H9 (cell line): Measurements from ENCODE around the gene ZNF33A. TPM values are rescaled to one million over a fixed set of nuclear protein-coding genes. Genes with fewer than 3 reads are reported as not detected.

Experiments used
- DNase-seq: peaks from one replicate; pipeline ENCODE4 v3.0.0-alpha.2; 2017
- H2AFZ ChIP-seq: one replicate; pipeline ENCODE4 v1.6.1; 2013; ENCODE audit warnings: mild to moderate bottlenecking, low read length, control low read depth, moderate library complexity
- H2AK5ac ChIP-seq: 2 replicates; pipeline ENCODE4 v1.6.1; 2013; ENCODE audit warnings: low read length, control low read depth, mixed read lengths; ENCODE audit not compliant: insufficient read length
- H2BK120ac ChIP-seq: one replicate; pipeline ENCODE4 v1.6.1; 2013; ENCODE audit warnings: low read depth, mild to moderate bottlenecking, low read length, control low read depth, inconsistent platforms; ENCODE audit not compliant: poor library complexity, severe bottlenecking
- H2BK12ac ChIP-seq: 2 replicates; pipeline ENCODE4 v1.6.1; 2013; ENCODE audit warnings: low read length, control low read depth, mixed read lengths, low read depth; ENCODE audit not compliant: insufficient read length
- H2BK15ac ChIP-seq: 2 replicates; pipeline ENCODE4 v1.6.1; 2013; ENCODE audit warnings: low read depth, low read length, control low read depth
- H2BK20ac ChIP-seq: one replicate; pipeline ENCODE4 v1.6.1; 2013; ENCODE audit warnings: low read depth, mild to moderate bottlenecking, low read length, control low read depth, inconsistent platforms; ENCODE audit not compliant: poor library complexity, severe bottlenecking
- H2BK5ac ChIP-seq: 2 replicates; pipeline ENCODE4 v1.6.1; 2013; ENCODE audit warnings: low read length, control low read depth, mixed read lengths; ENCODE audit not compliant: insufficient read length
- H3K14ac ChIP-seq: 2 replicates; pipeline ENCODE4 v1.6.1; 2013; ENCODE audit warnings: low read length, control low read depth; ENCODE audit not compliant: insufficient read depth
- H3K18ac ChIP-seq: 2 replicates; pipeline ENCODE4 v1.6.1; 2013; ENCODE audit warnings: low read depth, mild to moderate bottlenecking, mixed read lengths, low read length, control low read depth; ENCODE audit not compliant: insufficient read length
- H3K23ac ChIP-seq: 2 replicates; pipeline ENCODE4 v1.6.1; 2013; ENCODE audit warnings: low read length, control low read depth, mixed read lengths, low read depth; ENCODE audit not compliant: insufficient read length
- H3K23me2 ChIP-seq: 2 replicates; pipeline ENCODE4 v1.6.1; 2013; ENCODE audit warnings: low read depth, mild to moderate bottlenecking, mixed read lengths, low read length, control low read depth; ENCODE audit not compliant: insufficient read length, poor library complexity, severe bottlenecking
- H3K27ac ChIP-seq: 2 replicates; pipeline ENCODE4 v1.5.1; 2013; ENCODE audit warnings: low read length, control low read depth, mixed read lengths, low read depth; ENCODE audit not compliant: insufficient read length
- H3K27me3 ChIP-seq: 2 replicates; pipeline ENCODE4 v1.6.1; 2013; ENCODE audit warnings: low read length, control low read depth, inconsistent platforms; ENCODE audit not compliant: insufficient read depth
- H3K4ac ChIP-seq: 2 replicates; pipeline ENCODE4 v1.6.1; 2013; ENCODE audit warnings: low read depth, mild to moderate bottlenecking, control low read depth, inconsistent platforms, low read length, moderate library complexity
- H3K4me1 ChIP-seq: 2 replicates; pipeline ENCODE4 v1.6.1; 2013; ENCODE audit warnings: low read length, control low read depth, inconsistent platforms; ENCODE audit not compliant: insufficient read depth
- H3K4me2 ChIP-seq: 2 replicates; pipeline ENCODE4 v1.6.1; 2013; ENCODE audit warnings: low read length, control low read depth, mixed read lengths; ENCODE audit not compliant: insufficient read length, insufficient read depth
- H3K56ac ChIP-seq: 2 replicates; pipeline ENCODE4 v1.6.1; 2013; ENCODE audit warnings: low read depth, mild to moderate bottlenecking, mixed read lengths, low read length, control low read depth; ENCODE audit not compliant: insufficient read length
- H3K79me1 ChIP-seq: 2 replicates; pipeline ENCODE4 v1.6.1; 2013; ENCODE audit warnings: low read depth, mild to moderate bottlenecking, moderate library complexity, low read length, control low read depth, inconsistent platforms; ENCODE audit not compliant: insufficient read depth, poor library complexity, severe bottlenecking
- H3K79me2 ChIP-seq: 2 replicates; pipeline ENCODE4 v1.6.1; 2013; ENCODE audit warnings: low read length, control low read depth, inconsistent platforms; ENCODE audit not compliant: insufficient read depth
- H3K9ac ChIP-seq: 2 replicates; pipeline ENCODE4 v1.6.1; 2013; ENCODE audit warnings: low read length, control low read depth, mixed read lengths; ENCODE audit not compliant: insufficient read length; ENCODE audit errors: extremely low read depth
- H3K9me3 ChIP-seq: one replicate; pipeline ENCODE4 v1.6.1; 2013; ENCODE audit warnings: low read depth, low read length, inconsistent platforms; ENCODE audit not compliant: control insufficient read depth
- H3T11ph ChIP-seq: one replicate; pipeline ENCODE4 v1.6.1; 2013; ENCODE audit warnings: mild to moderate bottlenecking, low read length, control low read depth, inconsistent platforms
- H4K20me1 ChIP-seq: one replicate; pipeline ENCODE4 v1.6.1; 2013; ENCODE audit not compliant: control insufficient read depth, insufficient read length, insufficient read depth
- H4K5ac ChIP-seq: 2 replicates; pipeline ENCODE4 v1.6.1; 2013; ENCODE audit warnings: low read depth, mild to moderate bottlenecking, mixed read lengths, low read length, control low read depth; ENCODE audit not compliant: insufficient read length
- H4K8ac ChIP-seq: replicated peaks from 2 replicates; pipeline ENCODE4 v1.6.1; 2013; ENCODE audit warnings: low read length, control low read depth, mixed read lengths, low read depth; ENCODE audit not compliant: insufficient read length
- H4K91ac ChIP-seq: 2 replicates; pipeline ENCODE4 v1.6.1; 2013; ENCODE audit warnings: low read depth, mild to moderate bottlenecking, moderate library complexity, mixed read lengths, low read length, control low read depth; ENCODE audit not compliant: insufficient read length
- H3K27ac Mint-ChIP-seq, 3 experiments: 2 replicates in 2 of 3; 3 replicates in 1 of 3; pipeline ENCODE4 v1.8.0; 2020 to 2021; ENCODE audit warnings: mixed read lengths in 3 of 3, mild to moderate bottlenecking in 1 of 3, moderate library complexity in 1 of 3
- H3K27me3 Mint-ChIP-seq: 2 replicates; pipeline ENCODE4 v1.8.0; 2021; ENCODE audit warnings: low read depth, mild to moderate bottlenecking, moderate library complexity, mixed read lengths
- H3K36me3 Mint-ChIP-seq, 3 experiments: 2 replicates in 2 of 3; 3 replicates in 1 of 3; pipeline ENCODE4 v1.8.0; 2020 to 2021; ENCODE audit warnings: low read depth in 3 of 3, mixed read lengths in 3 of 3; ENCODE audit not compliant: insufficient read depth in 1 of 3
- H3K4me1 Mint-ChIP-seq, 2 experiments: 2 replicates each; pipeline ENCODE4 v1.8.0; 2020; ENCODE audit warnings: mixed read lengths in 2 of 2
- H3K4me3 Mint-ChIP-seq, 2 experiments: 2 replicates in 1 of 2; 3 replicates in 1 of 2; pipeline ENCODE4 v1.8.0; 2020 to 2021; ENCODE audit warnings: mild to moderate bottlenecking in 2 of 2, mixed read lengths in 2 of 2, moderate library complexity in 1 of 2
- H3K9me3 Mint-ChIP-seq, 2 experiments: 2 replicates in 1 of 2; 3 replicates in 1 of 2; pipeline ENCODE4 v1.8.0; 2020; ENCODE audit warnings: mild to moderate bottlenecking in 2 of 2, mixed read lengths in 2 of 2, moderate library complexity in 1 of 2
- WGBS: extraction: QIAGEN DNeasy Blood & Tissue Kit; methylation state at CpG from one replicate; pipeline ENCODE4 v1.1.7; 2013; ENCODE audit warnings: missing lambda C conversion rate, low lambda C conversion rate, mixed read lengths; ENCODE audit not compliant: insufficient read length; ENCODE audit errors: extremely low coverage; 5-methylcytosine and 5-hydroxymethylcytosine counted together
- total RNA-seq: library from RNA; stranded (reverse); gene quantifications from 2 replicates; pipeline ENCODE4 v1.2.1, GENCODE V29; 2021
- TF ChIP-seq, protein P1 (sequence below): fragments of 200-600 bp; sonication (generic); conservative IDR thresholded peaks from 3 replicates; pipeline ENCODE4 v1.8.0; 2021; ENCODE audit warnings: antibody characterized with exemption, mild to moderate bottlenecking

ZNF33A gene
- total RNA-seq, 1 experiment from 2014 or later, result 42.7 TPM

DNA sequence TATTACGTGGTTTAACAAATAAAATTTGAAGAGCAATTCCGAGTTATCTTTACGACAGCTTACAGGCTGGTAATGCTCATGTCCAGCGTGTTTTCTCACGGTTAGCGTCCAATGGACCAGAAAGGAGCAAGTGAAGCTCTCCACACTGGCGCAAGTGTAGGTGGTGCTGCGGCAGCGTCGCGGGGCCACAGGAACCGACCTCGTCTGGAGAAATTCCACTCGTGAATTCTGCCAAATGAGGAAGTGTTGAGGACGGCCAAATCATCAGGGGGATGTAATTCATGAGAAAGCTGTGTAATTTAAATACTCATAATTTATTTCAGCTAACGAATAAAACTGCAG lies 83.3 kb downstream of the ZNF33A start:
- Mint-ChIP-seq H3K4me3 (peak overlapping the region; percentile 81 to 88), H3K36me3 (peaks cover 37 to 38% (median 37%) of the 10 kb centered on the region in 3 experiments), H3K27ac (no peak overlapping the region; a peak in 1 of 7 replicates), H3K4me1 (peaks cover 4 to 9% of the 10 kb centered on the region in 2 experiments; a peak in 3 of 4 replicates), H3K27me3 (peaks cover 2% of the 10 kb centered on the region; the same call in 1 of the 2 replicates), H3K9me3 (peaks cover 47 to 51% of the 10 kb centered on the region in 2 experiments)
- Histone ChIP-seq H2BK120ac (no peak overlapping the region), H3K23ac (no peak overlapping the region), H4K20me1 (no peaks in the 10 kb centered on the region), H3K27me3 (no peaks in the 10 kb centered on the region), H3K9ac (no peak overlapping the region), H3K18ac (no peak overlapping the region), H3K4me2 (peak overlapping the region; percentile 64), H3K79me1 (no peaks in the 10 kb centered on the region), H3K4ac (no peak overlapping the region), H3K27ac (no peak overlapping the region), H3K56ac (no peak overlapping the region), H4K5ac (no peak overlapping the region), H3K4me1 (no peaks in the 10 kb centered on the region), H4K8ac (no peak overlapping the region), H3T11ph (no peak overlapping the region), H4K91ac (no peak overlapping the region), H3K23me2 (peaks cover 9% of the 10 kb centered on the region), H2AK5ac (no peak overlapping the region), H3K79me2 (no peaks in the 10 kb centered on the region), H2AFZ (no peak overlapping the region), H2BK20ac (no peak overlapping the region), H2BK5ac (no peak overlapping the region), H3K14ac (no peak overlapping the region), H3K9me3 (no peaks in the 10 kb centered on the region), H2BK15ac (no peak overlapping the region), H2BK12ac (no peak overlapping the region)
- WGBS, result no CpG with 5 or more reads among the region's 16 CpGs
- DNase-seq, result no peak
- TF ChIP-seq, protein P1, sequence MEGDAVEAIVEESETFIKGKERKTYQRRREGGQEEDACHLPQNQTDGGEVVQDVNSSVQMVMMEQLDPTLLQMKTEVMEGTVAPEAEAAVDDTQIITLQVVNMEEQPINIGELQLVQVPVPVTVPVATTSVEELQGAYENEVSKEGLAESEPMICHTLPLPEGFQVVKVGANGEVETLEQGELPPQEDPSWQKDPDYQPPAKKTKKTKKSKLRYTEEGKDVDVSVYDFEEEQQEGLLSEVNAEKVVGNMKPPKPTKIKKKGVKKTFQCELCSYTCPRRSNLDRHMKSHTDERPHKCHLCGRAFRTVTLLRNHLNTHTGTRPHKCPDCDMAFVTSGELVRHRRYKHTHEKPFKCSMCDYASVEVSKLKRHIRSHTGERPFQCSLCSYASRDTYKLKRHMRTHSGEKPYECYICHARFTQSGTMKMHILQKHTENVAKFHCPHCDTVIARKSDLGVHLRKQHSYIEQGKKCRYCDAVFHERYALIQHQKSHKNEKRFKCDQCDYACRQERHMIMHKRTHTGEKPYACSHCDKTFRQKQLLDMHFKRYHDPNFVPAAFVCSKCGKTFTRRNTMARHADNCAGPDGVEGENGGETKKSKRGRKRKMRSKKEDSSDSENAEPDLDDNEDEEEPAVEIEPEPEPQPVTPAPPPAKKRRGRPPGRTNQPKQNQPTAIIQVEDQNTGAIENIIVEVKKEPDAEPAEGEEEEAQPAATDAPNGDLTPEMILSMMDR, result no peak
